Eye (tissue), 1 donor: ENCODE measurements around the gene GRIK2.

Experiments used
- DNase-seq: peaks from one replicate; pipeline ENCODE4 v3.0.0-alpha.2; 2015

Gene GRIK2

DNA sequence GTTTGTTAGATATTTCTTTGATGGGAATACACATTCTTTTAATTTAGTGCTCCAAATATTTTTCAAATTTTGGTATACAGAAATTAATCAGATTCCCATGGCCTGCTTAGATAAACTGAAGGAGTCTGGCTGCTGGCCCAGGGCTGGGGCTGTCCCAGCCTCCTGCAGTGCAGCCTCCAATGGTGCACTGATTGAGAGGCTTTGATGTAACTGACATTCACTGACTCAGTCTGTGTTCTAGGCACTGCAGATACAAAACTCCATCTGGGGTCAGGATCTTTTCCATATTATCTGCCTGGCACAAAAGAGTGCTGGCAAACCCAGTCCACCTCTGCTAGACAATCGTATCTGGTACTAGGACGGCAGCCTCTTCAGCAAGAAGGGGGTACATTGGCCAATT, 64.8 kb downstream of the GRIK2 start:
- DNase-seq: no peak

DNA sequence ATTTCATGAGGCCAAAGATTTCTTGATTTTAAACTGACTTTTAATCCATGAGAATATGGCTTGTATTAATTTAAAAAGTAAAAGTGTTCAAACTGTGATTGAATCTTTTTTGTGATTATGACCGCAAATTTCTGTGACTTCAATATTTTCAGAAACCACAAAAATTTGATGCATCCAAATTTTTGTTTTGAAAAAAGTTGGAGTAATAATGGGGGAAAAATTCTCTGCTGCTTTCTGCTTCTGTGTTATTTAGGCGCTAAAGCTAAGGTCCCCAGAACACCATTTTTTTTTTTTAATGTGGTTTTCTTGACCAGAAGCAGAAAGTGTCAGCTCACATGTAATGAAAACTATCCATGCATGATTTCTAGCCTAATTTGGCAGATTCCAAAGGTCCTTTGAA, 65.3 kb downstream of the GRIK2 start:
- DNase-seq: no peak

DNA sequence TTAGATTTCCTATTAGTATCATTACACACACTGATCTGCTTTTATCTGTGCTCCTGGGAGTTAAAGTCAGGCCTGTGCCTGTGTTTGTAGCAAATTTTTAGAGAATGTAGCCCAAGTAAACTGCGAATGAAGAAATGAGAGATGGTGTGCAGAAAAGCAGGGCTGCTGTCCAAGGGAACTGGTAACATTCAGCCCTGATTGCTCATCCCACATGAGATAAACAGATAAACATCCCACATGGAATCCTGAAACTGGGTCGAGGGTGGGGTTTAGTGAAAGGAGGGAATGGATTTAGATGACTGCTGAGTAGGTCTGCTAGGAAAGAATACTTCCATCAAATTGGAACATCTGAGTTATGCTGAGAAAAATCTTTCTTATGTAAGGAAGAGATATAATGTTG, 69.1 kb downstream of the GRIK2 start:
- DNase-seq: no peak

DNA sequence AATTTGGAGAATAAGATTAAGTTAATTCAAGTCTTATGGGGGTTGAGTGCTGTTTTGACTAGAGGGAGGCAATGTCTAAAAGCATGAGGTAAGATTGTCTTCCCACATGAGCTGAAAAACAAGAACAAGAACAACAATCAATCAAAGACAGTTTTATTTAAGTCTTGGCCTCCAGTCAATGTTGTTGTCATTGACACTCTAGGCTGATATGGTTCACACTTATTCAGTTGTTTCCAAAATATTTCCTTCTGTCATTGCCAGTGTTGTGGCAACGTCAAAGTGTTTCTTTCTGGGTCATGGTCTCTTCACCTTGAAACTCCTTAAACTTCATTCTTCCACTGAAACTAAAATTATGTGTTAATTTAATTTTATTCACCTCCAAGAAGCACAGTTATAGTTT, 72.4 kb downstream of the GRIK2 start:
- no peak for DNase-seq

DNA sequence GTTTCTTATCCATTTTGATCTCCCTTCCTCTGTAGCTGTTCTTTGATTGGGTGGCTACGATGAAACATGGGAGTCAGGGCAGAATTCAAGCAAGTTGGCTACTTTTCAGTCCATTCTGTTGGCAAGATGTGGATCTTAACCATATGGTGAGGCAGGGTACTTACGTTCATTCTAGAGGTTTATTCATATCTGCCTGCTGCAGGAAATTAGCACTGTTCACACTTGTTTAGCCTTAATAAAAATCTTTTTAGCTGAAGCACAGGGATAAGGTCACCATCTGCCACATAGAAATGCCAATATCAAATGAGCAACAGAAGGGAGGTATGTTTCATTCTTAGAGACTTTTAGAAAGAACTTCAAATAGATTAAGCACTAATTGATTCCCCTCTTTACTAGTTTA, 83.9 kb downstream of the GRIK2 start:
- no peak for DNase-seq

DNA sequence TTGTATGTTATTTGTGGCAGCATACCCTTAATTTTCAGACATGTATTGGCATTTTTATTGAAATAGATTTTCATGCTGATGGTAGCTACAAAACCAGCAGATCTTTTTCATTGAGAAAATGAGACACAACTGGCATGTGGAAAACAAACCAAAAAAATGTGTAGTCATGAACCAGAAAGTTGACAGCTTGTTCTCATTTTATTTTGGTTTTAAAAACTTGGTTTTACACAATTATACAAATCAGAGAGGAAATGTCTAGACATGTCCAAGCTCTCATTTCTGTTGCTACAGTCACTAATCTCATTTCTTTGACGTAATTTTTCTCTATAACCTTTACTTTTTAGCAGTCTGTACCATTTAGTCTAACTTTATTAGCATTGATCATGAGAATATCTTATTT, 85.4 kb downstream of the GRIK2 start:
- DNase-seq: no peak

DNA sequence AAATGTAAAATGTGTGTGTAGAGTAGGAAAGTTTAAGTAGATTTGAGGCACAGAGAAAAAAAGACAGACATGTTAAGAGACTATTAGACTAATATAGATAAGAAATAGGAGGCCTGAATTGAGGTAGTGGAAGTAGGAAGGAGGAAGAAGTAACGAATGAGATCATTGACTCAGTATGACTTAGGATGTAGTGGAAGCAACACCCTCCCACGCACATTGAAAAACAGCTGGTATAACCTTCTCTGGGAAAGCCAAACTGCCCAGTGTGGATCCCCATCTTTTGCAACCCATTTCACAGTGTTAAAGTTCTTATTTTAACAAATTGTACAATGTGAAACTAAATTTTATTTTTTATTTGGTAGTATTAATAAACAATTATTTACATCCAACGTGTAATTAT, 89.1 kb downstream of the GRIK2 start:
- DNase-seq: no peak

DNA sequence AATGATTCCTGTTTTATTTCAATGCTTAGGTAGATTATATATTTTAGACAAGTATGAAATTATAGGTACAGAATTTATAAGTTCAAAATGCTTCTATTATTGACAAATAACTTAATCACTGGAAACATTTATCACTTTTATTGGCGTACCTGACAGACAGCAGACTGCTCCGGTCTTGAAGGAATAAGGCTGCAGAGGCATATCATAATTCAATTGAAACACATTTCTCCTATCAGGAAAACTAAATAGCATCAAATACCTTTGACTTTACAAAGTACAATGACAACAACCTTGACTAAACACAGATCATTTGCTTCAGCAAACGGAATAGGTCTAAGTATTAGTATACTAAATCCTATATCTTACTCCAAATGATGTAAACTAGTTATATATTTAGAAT, 91.3 kb downstream of the GRIK2 start:
- DNase-seq: no peak

DNA sequence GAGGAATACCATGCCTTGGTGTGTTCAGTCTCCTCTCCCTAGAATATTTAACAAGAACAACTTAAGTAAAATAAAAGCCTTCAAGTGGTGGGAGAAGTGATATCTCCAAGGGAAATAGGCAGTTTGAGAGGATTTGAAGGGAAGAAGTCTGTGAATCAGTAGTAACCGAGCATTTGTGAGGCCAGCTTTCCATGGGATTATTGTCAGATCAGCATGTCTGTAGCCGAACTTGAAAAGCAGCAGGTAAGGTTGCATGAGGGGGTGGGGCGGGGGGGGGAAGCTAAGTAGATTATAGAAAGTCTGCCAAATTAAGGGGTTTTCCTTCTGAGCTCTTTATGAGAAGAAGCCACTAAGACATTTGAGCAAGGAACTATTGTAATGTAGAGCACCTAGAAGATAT, 92.6 kb downstream of the GRIK2 start:
- DNase-seq: no peak

DNA sequence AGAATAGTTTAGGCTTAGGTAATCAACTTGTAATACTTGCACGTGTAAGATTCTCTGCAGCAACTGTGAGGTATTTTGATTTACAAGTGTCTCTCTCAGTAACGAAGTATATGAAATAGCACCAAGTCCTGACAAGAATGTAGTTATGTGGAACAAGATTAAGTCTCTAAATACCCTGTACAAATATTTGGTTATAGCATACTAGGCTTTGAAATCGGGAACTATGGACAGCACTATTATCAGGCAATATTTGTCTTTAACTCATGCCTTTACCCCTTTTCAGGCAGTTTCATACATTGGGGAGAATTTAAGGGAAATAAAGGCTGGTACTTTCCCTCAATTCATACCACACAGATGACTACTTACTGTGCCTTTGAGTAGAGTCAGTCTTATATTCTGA, 93.2 kb downstream of the GRIK2 start:
- DNase-seq: no peak

DNA sequence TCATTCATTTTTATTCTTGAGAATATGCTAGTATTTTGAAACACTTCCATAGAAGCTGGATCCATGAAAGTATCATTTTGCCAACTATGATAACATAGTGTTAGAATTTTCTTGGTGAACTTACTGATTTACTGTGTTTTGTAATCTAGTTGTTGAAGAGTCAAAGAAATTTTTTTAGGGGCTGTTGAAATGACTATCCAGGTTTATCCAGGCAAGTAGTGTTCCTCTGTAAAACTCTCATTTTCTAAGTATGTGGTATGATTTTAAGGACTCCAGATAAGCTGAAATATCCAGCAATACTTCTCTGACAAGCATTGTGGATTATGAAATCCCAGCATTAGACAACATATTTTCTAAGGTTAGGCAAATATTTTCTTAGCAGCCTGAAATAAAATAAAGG, 95.9 kb downstream of the GRIK2 start:
- DNase-seq: no peak

DNA sequence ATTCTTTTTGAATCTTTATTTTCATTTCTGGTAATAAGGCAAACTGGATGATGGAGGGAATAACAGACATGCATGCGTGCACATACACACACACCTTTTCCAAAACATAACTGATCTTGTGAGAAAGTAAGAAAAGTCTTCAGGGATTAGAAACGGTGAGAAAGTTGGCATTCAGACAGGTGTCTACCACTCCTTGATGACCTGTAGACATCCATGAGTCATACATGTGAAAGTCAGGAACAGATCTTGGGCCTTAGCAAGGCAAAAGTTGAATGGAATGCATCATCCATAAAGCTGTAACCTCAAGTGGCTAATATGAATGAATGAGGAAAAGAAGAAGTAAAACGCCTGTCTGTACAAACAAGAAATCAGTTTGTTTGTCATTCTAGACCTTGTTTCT, 97.3 kb downstream of the GRIK2 start:
- DNase-seq: no peak

DNA sequence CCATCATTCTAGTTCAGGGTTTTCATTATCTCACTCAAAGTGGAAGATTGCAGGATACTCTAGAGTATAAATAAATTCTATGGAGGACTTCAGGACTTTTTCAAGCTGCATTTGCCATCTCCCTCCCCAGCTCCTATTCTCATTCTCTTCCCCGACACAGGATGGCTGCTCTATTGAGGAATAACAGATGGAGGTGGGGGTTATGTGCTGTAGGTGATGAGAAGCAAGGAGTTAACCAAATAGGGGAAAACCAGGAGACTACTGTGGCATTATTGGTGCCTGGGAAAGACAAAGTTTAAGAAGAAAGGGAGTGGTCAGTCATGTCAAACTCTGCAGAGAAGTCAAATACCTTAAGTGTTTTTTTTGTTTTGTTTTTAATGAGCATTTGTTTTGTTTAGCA, 109.3 kb downstream of the GRIK2 start:
- no peak for DNase-seq

DNA sequence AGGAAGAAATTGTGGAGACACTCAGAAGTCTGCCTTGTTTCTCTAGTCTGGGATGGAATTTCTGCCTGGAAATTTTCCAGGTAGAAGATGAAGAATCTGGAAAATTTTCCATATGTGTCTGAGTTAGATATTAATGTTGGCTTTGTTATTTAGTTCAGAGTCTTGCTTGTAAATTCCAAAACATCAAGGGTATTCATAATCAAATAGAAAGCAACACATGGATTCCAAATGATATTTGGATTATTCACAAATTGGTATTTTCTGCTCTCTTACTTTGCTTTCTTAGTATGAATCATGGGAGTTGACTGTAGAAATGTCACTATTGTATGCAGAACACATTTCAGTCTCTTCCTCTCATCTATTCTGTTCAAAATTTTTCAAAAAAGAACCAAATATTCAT, 116.0 kb downstream of the GRIK2 start:
- no peak for DNase-seq

DNA sequence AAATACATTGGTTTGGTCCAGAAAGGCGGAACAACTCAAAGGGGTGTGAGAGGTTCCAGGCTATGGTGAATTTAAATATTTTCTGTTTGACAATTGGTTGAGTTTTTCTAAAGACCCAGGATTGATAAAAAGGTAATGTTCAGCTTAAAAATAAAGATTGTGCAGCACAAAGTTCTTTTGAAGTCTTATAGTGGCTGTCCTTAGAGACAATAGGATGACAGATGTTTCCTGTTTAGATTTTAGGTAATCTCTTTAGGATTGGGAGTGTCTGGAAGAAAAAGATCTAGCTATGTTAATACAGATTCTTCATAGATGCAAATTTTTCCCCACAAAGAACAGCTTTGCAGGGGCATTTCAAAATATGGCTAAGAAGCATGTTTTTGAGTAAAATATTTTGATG, 119.7 kb downstream of the GRIK2 start:
- no peak for DNase-seq

DNA sequence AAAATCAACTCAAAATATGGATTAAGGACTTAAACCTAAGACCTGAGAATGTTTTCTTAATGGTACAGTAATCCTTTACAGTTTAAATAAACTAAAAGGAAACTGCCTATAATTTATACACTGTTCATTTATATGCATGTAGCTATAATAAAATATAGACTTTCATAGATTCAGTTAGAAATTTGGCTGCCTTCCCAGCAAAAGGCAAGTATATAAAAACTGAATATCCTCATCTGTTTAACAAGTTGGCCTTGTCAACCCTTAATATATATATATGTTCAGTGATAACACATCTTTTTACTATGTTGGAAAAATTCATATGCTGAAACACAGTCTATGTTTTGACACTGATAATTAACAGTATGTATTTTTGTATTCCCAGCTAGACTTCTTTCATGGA, 123.1 kb downstream of the GRIK2 start:
- no peak for DNase-seq

DNA sequence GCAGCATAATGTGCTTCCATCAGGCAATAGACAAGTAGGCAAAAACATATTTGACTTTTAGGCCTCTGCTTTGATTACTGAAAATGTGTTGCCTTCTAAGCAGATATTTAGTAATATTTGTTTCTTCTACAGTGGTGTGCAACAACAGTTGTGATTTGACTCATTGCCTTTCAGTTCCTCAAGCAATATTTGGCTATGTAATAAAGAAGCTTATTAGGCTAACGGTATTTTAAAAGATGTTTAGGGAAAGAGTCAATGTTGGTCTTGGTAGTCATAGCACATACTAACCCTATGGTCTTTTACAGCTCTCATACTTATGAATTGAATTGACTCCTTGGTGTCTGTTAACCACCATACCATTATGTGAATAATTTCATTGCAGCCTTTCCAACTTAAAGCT, 124.1 kb downstream of the GRIK2 start:
- DNase-seq: no peak

DNA sequence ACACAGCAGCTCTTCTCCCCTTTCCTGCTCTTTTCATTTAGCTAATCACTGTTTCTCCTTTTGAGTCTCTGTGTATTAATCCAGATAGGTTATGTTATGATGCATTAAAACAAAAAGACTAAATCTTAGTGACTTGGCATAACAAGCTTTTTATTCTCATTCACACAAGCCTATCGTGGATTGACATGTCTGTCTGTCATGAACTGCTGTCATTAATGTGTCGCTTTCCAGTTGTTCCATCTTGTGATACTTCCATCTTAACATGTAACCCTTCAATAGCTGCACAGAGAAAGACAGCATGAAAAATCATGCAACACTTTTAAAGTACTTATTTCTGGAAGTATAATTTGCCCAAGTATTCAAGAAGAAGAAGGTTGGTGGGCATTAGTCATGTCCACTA, 128.7 kb downstream of the GRIK2 start:
- no peak for DNase-seq

DNA sequence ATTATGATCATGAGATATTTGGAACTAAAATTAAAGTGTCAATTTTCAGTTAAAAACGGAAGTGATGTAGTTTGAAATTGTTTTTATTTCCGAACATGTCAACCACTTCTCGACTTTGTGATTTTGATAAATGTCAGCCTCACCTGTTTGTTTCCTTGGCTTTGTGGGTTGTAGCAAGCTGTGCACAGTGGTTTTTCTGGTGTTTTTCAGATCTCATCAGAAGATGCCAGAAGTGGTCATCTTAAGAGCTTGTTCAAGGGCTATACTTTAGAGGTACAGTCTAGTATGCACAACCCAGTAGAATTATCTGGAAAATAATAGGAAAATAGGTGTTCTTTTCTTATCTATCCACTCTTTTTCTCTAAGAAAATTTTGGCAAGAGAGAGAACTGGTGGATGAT, 134.0 kb downstream of the GRIK2 start:
- DNase-seq: no peak

DNA sequence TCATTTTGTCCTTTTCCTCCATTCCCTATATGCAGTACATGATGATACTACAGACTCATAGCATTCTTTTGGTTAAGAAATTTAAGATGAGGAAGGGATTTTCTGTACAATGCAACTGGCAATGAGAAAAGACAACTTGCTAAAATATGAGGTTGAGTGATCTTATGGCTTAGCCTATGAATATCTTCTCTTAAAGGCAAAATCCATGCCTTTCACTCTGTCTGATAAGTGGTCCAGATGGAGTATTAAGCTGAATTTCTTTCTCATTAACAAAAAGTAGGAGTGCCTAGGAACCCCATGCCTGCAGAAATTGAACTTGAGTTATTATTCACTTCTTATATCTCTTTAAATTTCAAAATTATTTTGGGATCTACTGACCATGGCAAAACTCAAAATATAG, 135.3 kb downstream of the GRIK2 start:
- DNase-seq: no peak

DNA sequence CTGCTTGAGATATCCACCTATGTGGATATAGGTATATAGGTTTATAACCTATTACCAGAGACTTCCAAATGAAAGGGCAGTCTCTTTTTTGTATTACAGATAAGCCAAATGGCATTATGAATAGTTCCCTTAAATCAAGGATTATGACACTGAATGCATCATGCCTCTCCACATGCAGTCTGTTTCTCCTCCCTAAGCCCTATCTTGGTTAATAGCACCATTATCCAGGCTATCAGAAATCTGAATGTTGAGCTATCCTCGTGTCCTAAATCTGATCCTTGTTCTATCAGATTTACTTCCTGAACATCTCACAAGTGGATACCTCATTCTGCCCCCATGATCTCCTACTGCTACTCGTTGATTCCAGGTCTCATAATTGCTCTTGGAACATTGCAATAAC, 138.0 kb downstream of the GRIK2 start:
- no peak for DNase-seq

DNA sequence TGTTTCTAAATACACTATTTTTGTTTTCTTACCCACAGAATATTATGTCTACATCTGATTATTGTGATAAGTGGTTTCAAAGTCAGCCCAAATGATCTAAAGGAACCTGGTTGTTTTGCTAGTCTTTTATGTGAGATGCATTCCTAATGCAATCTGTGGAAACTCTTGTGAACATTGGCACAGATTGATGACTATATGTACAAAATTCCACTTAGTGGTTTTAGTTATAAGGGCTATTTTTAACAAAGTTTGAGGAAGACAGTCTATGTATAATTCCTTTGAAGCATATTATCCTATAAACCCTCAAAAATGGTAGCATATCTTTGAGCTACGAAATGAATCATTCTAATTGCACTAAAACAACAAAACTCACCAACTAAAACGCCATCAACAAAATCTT, 140.9 kb downstream of the GRIK2 start:
- no peak for DNase-seq

DNA sequence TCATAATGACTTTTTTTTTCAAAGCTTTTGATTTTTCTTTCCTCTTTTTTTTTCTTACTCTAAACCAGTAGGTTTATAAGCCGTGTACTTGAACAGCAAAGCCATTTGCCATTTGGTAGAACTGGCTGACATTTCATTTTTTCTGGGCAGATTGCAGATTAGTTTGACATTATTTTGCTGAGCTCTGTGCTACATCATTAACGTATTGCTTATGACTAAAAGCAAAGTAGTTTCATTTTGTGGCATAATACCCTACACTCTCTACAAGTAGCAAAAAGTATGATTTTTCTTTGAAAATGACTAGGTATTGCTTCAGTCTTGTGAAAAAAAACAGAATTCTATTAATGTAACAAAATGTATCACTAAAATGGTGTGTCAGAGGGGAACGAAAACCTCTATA, 141.3 kb downstream of the GRIK2 start:
- no peak for DNase-seq

DNA sequence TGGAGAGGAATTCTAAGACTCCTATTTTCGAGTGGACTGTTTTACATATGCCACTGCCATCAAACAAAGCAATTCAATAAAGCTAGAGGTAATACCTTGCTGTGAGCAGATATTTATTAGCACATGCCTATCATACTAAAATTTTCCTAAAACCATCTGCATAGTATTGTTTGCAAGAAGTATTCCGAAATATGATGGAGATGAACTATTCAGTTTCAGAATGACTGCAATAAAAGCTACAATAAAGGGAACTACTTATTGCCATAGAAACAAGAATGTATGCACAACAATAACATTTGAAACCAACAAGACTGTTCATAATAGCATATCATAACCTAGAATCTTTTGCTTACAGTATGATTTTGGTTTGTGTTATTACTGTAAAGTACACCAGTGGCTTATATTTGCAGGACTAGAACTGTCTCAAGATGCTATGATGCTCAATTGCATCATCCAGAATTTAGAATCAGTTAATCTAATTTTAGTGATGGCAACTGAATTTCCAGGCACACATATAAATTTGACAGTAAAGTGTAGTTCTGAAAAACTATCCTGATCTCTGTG, 144.3 kb downstream of the GRIK2 start:
- no peak for DNase-seq

DNA sequence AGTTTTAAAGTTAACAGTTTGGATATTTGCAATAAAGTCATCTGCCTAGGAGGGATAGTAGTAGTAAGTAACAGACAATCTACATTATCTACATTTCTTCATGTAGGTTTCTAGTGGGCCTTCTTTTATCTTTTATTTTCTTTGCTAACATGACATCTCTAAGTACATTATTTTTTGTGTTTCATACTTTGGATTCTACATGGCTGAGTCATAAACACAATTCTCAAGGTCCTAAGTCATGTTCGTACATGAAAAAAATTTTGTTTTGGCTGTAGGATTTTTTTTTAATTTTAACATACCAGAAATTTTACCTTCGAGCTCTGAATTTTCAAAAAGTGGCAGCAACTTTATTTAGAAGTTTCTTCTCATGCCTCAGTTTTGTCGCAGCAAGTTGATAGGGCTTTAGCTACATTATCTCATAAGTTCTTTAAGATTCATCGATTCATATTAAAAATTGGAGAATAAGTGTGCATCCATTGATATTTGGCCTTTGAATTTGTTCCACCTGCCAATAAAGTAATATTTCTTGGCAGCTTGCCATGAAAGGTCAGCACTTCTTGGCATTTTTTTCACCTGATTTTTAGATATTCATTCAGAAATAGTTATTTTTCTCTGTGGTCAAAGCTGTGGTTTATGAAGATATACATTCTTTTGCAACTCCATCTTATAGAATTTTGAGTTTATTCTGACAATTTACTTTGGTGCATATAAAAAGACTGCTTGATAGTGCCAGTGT, 146.2 kb downstream of the GRIK2 start:
- no peak for DNase-seq
